NCI-H526 treated with DMSO at 0.1 percent for 48 hours (cell line): ENCODE measurements around the gene CHCHD6.

Experiments
- DNase-seq: peaks from one replicate; lab custom pipeline; 2025; lab: John Stamatoyannopoulos, UW

The CHCHD6 gene

DNA sequence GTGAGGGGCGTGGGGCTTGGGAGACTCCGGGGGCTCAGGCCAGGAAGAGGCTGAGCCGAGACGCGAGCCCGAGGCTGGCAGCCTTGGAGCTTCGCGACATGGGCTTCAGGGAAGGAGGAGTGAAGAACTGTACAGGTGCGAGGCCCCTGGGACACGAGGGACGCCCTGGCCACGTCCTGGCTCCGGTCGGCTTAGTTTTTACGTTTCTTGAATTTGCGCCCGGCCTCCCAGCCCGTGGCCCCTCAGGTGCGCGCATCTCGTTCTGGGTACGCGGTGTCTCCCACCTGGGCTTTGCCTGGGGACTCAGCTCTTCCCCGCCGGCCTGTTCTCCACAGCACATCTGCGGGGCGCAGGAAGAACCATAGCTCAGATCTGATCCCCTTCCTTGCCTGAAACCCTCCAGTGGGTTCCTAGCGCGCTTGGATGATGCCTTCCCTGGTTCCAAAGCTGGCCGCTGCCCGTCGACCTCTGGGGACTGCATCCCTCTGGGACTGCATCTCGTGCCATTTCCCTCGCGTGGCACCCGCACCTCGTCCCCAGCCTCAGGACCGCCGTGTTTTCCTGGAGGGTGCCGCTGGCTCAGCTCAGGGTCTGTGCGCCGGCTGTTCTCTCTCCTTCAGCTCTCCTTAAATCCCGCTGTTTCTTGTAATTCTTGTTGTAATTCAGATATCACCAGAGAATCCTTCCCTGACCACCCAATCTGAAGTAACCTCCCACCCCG lies 614 bp downstream of the CHCHD6 start:
- DNase-seq: peak; percentile 30

- DNase-seq: no peak
Measured at GRCh38 chr3:126706631-126707030, 2.6 kb downstream of the CHCHD6 start.

DNA sequence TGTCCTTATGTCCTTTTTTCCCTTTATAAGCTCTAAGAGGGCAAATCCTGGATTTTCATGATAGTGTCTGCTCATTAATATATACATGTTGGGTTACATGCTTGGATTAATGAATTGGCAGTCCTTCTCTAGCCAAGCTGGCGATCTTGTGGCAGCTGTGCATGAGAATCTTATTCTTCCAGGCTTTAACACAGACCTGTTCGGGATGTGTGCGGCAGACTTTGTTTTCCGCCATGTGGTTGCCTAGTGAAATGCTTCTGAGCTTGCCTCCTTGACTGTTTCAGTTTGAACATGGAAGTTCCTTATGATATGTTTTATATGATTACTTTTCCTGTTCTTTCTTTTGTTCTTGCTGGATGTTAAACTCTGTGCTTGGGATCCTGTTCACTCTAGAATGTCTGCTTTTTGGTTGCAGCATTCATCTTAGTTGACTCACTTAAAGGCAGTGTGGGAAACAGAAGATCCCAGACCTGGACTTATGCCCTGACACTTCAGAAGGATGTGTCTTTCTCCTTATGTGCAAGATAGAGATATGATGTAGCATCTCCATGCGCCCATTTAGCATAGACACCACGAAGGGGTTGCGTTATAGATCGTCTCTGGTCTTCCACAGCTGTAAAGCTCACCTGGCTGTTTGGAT lies 7.2 kb downstream of the CHCHD6 start:
- no peak for DNase-seq

DNA sequence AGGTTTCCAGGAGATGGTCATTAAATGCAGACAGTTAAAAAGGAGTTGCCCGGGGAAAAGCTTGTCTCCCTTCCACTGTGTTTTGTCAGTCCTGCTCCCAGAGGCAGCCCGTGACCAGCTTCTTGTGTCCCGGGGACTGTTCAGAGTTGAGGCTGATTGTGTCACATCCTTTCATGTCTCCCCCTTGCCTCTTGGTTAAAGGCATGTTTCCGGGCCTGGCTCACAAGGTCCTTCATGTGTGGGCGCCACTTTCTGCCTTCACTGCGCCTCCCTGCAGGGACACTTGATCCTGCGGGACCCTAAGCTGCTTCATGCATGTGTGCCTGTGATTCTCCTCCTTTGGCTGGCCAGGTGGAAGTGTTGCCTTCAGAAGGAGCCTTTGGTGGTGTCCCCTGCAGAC lies 9.2 kb downstream of the CHCHD6 start:
- DNase-seq: no peak

DNA sequence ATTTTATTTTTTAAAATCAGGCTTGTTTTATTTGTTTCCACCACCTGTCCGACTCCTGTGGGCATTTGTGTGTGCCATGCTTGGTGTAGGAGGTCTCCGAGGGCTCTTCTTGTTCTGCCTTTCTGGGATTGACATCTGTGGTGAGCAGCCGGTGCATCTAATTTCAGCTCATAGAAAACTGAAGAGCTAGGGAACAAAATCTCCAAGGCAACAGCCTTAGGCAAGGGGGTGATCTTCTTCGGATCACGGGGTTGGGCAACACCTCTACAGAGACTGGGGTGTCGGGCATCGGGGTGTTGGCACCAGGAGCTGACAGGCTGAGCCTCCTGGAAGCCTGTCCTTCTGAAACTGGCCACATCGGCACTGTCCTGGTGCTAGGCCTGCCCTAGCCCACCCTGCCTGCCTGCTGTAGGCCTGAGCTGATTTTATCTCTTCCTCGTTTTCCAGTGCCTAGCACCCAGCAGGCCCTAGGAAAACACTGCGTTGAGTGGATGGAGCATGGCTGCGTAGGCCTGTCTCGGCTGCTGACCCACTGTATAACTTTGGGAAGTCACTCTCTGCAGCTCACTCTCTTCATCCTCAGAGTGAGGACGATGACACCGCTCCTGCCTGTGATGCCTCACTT lies 10.3 kb downstream of the CHCHD6 start:
- no peak for DNase-seq

- DNase-seq: no peak
Measured at GRCh38 chr3:126714921-126715320, 10.9 kb downstream of the CHCHD6 start.

DNA sequence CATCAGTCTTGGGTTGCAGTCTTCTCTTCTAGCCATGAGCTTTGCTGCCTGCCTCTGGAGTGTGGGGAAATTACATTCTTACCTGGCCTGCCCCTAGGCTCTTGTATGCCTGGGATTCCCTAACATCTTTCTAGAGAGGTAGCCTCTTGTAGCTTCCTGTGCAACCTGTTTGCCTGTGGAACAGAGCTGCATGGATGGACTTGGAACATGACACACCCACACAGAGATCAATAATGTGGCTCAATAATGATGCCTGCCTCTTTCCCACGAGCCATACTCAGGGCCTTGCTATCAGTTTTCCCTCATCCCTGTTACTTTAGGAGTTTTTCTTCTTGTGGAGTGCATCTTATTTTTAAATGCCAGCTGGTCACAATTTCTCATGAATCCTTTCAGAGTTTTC lies 11.4 kb downstream of the CHCHD6 start:
- DNase-seq: no peak

GRCh38 chr3:126716057-126716456 lies 12.0 kb downstream of the CHCHD6 start:
- DNase-seq: no peak

- DNase-seq: no peak
Measured at GRCh38 chr3:126718561-126719445, 14.8 kb downstream of the CHCHD6 start.

DNA sequence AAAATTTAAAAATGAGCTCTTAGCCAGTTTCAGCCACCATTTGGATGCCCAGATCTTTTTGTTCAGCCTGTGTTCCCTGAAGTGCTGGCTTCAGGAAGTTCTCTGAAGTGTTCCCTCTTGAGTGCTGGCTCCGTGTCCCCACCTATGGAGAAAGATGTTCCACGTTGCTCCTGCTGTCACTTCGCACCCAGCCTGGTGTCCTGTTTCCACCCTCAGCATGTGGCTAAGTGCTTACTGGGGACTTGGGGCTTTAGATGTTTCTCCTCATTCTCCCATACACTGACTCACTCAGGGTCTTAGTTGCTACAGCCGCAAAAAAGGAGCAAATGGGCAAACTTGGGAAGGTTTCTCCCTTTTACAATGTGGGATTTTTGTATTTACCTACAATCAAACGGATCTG lies 16.6 kb downstream of the CHCHD6 start:
- no peak for DNase-seq

- no peak for DNase-seq
Measured at GRCh38 chr3:126721246-126721645, 17.2 kb downstream of the CHCHD6 start.

GRCh38 chr3:126723237-126723636 lies 19.2 kb downstream of the CHCHD6 start:
- DNase-seq: no peak

DNA sequence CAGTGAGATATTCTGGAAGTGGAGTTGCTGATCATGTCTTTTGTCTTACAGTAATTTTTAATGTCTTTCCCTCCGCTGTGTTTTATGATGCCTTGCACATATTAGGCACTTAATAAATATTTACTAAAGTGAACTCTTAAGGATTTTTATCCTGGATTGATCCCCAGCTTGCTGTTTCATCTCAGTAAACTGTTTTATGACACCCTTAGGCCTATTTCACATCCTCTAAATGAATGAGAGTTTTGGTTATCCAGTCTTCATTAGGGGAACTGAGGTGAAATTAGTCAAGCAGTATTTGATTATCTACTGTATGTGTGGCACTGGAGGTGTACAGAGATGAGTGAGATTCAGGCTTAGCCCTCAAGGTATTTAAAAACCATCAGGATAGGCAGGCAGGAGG lies 19.8 kb downstream of the CHCHD6 start:
- DNase-seq: no peak

GRCh38 chr3:126728680-126729079 lies 24.6 kb downstream of the CHCHD6 start:
- DNase-seq: no peak

DNA sequence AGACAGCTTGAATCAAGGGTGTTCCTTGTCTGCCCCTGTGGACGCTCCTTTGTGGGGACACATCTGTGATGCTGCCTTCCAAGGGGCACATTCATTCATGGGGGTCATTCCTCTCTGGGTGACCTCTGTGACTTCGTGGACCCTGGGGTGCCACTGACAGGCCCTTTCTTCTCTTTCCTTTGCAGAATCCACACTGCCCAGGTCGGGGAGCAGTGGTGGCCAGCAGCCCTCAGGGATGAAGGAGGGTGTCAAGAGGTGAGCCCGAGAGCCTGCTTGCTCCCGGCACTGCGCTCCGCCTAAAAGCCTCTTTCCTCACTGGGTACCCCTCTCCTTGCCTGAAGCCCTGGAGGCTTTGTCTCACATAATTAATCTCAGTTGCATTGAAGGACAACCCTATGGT lies 26.3 kb downstream of the CHCHD6 start:
- DNase-seq: no peak

DNA sequence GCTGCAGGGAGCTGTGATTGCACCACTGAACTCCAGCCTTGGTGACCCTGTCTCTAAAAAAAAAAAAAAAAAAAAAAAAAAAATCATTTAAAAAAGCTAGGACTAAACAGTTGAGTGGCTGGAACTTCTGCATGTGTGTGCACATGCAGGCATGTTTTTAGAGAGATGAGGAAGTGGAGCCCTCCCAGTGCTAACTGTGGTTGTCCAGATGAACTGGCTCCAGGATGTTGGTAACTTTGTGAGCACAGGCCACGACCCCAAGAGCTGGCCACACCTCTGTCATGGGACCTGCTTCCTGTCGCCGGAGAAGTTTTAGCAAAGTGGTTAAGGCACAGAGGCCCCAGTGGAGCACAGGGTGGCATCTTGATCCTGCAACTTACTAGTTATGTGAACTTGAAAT lies 27.0 kb downstream of the CHCHD6 start:
- no peak for DNase-seq

- no peak for DNase-seq
Measured at GRCh38 chr3:126732281-126733060, 28.4 kb downstream of the CHCHD6 start.

DNA sequence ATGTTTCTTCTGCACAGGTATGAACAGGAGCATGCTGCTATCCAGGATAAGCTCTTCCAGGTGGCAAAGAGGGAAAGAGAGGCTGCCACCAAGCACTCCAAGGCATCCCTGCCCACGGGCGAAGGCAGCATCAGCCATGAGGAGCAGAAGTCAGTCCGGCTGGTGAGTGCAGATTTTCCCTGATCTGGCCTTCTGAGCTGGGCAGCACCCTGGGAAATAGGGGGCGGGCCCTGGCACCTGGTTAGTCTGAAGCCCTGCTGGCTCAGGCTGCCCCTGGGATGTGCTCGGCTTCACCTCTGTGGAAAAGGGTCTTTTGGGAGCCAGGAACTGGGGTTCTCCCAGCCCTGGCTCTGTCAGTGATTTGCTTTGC lies 29.0 kb downstream of the CHCHD6 start:
- DNase-seq: no peak

DNA sequence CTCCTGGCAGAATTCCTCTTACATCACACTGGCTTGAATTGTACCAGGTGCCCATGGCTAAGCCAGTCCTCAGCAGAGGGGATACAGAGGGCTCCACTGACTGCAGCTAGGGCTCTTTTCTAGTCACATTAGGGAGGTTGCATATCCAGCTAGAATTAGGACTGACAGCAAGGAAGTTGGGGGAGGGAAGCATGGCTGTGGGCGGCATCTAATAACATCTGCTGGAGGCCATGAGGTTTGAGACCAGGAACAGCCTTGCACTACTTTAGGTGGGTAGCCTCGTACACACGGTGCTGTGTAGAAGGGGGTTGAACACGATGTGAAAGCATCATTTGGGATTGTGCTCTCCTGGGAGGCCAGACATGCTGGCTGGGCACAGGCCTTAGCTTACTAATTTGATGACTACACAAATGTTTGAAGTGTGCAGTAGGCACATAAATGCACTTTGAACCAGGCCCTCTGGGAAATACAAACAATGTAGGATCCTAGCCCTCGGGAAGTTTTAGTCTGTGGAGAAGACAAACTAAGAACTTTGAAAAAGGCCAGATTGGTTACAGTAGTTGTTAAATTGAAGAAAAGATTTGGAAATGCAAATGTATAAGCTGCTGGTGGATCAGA lies 30.2 kb downstream of the CHCHD6 start:
- DNase-seq: no peak

DNA sequence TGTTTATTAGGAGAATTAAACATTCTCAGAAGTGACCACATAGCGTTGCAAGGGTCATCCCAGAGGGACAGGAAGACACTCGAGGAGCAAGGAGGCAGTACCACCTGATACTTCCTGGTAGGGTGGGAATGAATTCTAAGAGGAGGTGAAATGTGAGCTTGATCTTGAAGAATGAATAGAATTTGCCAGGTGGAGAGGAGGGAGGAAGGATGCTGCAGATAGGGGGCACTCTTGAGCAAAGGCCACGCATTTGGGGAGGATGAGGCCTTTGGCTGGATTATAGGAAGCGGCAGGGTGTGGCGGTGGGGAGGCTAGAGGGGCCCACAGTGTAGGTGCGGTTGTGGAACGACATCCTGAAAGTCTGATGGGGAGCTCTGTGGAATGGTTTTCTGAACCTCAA lies 33.5 kb downstream of the CHCHD6 start:
- no peak for DNase-seq

GRCh38 chr3:126742057-126742456 lies 38.0 kb downstream of the CHCHD6 start:
- no peak for DNase-seq
